HG02870 (cell line): Measurements from ENCODE around the gene MMP10.

Source experiments
- ATAC-seq: cut with Tn5 transposase; IDR thresholded peaks from one replicate; pipeline ENCODE4 v1.9.1; 2021; ENCODE audit warnings: mild to moderate bottlenecking, moderate library complexity; ENCODE audit not compliant: unreplicated experiment

Gene MMP10

DNA sequence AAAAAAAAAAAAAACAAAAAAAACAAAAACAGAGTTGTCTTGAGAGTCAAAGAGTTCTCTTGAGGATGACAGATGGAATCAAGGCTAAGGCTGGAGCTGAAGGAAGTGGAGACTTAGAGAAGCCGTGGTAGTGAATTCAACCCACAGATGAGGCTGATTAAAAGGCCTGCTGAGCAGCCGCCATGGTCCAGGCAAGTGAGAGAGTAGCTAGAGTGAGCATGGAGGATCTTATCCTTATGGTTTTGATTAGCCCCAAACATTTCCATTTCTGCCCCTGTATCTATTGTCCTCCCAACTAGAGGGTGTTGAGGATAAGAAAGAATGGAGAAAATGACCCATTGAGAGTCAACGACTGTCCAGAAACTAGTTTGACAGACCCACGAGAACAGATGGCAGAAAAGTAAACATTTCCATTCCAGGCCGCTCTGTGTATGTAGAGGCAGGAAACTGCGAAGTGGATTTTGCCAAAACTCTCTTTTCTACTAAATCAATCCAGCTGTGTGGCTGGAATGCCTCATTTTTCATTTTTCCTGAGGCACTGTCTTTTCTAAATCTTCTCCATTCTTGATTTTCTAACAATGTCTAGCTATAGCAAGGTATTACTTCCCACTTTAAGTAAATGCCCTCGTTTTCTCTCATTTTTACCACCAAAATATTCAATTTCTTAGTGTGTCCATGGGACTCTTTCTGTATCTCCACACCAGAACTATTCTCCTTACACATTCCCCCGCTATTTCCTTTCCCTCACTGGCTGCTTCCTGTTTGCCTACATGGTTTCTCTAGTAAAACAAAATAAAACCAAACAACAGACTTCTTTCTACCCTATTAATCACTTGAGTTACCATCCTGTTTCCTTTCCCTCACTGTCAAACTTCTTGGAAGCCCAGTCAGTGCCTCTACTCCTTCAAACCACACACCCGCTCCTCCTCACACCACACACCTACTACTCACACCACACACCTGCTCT, 50.3 kb downstream of the MMP10 start:
- ATAC-seq = no peak

DNA sequence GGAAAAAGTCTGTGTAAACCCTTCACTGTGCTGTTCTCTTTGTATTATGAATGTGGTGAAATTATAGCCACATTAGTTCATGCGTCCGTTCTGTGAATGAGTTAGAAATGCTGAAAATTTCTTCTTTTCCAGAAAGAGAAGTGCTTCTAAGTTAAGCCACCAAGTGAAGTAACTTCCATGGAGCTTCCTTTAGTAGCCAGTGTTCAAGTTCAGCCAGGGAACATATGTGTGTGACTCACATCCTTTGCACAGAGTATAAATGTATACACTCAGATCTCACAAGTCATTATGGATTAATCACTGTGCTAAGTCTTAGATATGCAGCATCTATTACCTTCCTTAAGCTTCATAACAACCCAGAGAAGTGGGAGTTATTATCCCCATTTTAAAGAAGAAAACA, 52.5 kb downstream of the MMP10 start:
- ATAC-seq = no peak

GRCh38 chr11:102724904-102725500, 55.4 kb downstream of the MMP10 start, which contains the start of gene MMP8:
Gene MMP8, minus strand, starts transcription at chr11:102724954. Its CDS starts 99 bp downstream, at chr11:102724855.
- ATAC-seq = no peak

- ATAC-seq = no peak
Observed at GRCh38 chr11:102722821-102723220, 57.6 kb downstream of the MMP10 start.
